GM21737 (cell line): ENCODE data around the gene HSBP1L1.

ENCODE experiments used
- ATAC-seq: cut with Tn5 transposase; IDR thresholded peaks from one replicate; pipeline ENCODE4 v1.9.1; 2021; ENCODE audit warnings: mild to moderate bottlenecking, moderate library complexity; ENCODE audit not compliant: unreplicated experiment

The HSBP1L1 gene

GRCh38 chr18:79928563-79928960 lies 35.9 kb upstream of the HSBP1L1 start:
- ATAC-seq, result no peak

GRCh38 chr18:79930020-79930642 lies 34.3 kb upstream of the HSBP1L1 start:
- ATAC-seq, result no peak

GRCh38 chr18:79931475-79931874 lies 33.0 kb upstream of the HSBP1L1 start:
- ATAC-seq, result no peak

- ATAC-seq, result no peak
Observed at GRCh38 chr18:79932907-79933306, 31.5 kb upstream of the HSBP1L1 start.

GRCh38 chr18:79933765-79934164 lies 30.7 kb upstream of the HSBP1L1 start:
- no peak for ATAC-seq

GRCh38 chr18:79934311-79935097 lies 29.9 kb upstream of the HSBP1L1 start:
- ATAC-seq, result no peak

- ATAC-seq, result no peak
Observed at GRCh38 chr18:79935098-79935480, 29.4 kb upstream of the HSBP1L1 start.

- ATAC-seq, result no peak
Observed at GRCh38 chr18:79935499-79935898, 28.9 kb upstream of the HSBP1L1 start.

GRCh38 chr18:79935925-79936324 lies 28.5 kb upstream of the HSBP1L1 start:
- no peak for ATAC-seq

GRCh38 chr18:79936641-79937040 lies 27.8 kb upstream of the HSBP1L1 start:
- no peak for ATAC-seq

GRCh38 chr18:79937103-79937860 lies 27.2 kb upstream of the HSBP1L1 start:
- no peak for ATAC-seq

- no peak for ATAC-seq
Observed at GRCh38 chr18:79938196-79938595, 26.2 kb upstream of the HSBP1L1 start.

GRCh38 chr18:79939096-79939495 lies 25.3 kb upstream of the HSBP1L1 start:
- no peak for ATAC-seq

GRCh38 chr18:79940126-79940813 lies 24.2 kb upstream of the HSBP1L1 start:
- ATAC-seq, result no peak

GRCh38 chr18:79940814-79941472 lies 23.5 kb upstream of the HSBP1L1 start:
- no peak for ATAC-seq

GRCh38 chr18:79941473-79942119 lies 22.8 kb upstream of the HSBP1L1 start:
- ATAC-seq, result no peak

GRCh38 chr18:79942211-79942610 lies 22.2 kb upstream of the HSBP1L1 start:
- ATAC-seq, result no peak

- ATAC-seq, result no peak
Observed at GRCh38 chr18:79942786-79943607, 21.4 kb upstream of the HSBP1L1 start.

- ATAC-seq, result no peak
Observed at GRCh38 chr18:79943608-79944125, 20.8 kb upstream of the HSBP1L1 start.
